ENCODE results near the gene PRKACG. TPM values are rescaled to one million over a fixed set of nuclear protein-coding genes. Genes with fewer than 3 reads are reported as not detected.

The PRKACG gene
- total and polyA plus RNA-seq, 2 of the 8 experiments (the other 6 are each of a cell fraction or from before 2014, with no cell fraction given) = not detected

DNA sequence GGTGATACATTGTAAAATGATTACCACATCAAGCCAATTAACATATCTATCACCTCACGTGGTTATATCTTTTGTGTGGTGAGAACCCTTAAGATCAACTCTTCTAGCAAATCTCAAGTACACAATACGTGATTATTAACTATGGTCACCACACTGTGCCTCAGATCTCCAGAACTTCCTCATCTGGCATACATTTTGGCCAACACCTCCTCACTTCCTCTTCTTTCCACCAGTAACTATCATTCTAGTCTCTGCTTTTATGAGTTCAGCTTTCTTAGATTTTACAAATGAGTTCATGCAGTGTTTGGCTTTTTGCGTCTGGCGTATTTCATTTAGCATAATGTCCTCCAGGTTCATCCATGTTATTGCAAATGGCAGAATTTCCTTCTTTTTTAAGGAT, 35.8 kb downstream of the PRKACG start:
- Histone ChIP-seq H3K36me3 (ENCODE audit: control insufficient read depth in 2 of 4, insufficient read depth in 4 of 4, low read length in 3 of 4) (0 out of 8 replicates have a peak, but pooled peaks cover 0 to 2% (median 0%) of the 10 kb centered on the region in 4 experiments), H3K79me2 (ENCODE audit: control insufficient read depth in 1 of 2, insufficient read depth in 2 of 2, low read length in 2 of 2) (no peaks in the 10 kb centered on the region), H2AK5ac (ENCODE audit: low read depth, low read length) (no peak overlapping the region), H2BK12ac (ENCODE audit: low read depth, low read length) (no peak overlapping the region), H3K56ac (replicated peaks; ENCODE audit: insufficient read length, low read depth, low read length) (no peak overlapping the region), H3K4me3 (ENCODE audit: extremely low read depth in 1 of 4, insufficient read depth in 2 of 4, low read depth in 3 of 4, low read length in 4 of 4) (no peak overlapping the region), H2BK15ac (ENCODE audit: low read length) (no peak overlapping the region), H2BK120ac (replicated peaks; ENCODE audit: low read depth, low read length) (no peak overlapping the region), H3K79me1 (ENCODE audit: low read depth, low read length) (no peaks in the 10 kb centered on the region), H2AFZ (ENCODE audit: low read length) (no peak overlapping the region), H2BK5ac (ENCODE audit: low read depth, low read length) (no peak overlapping the region), H4K91ac (replicated peaks; ENCODE audit: insufficient read length, low read length) (no peak overlapping the region), H3K9ac (replicated peaks in 1 of 4; ENCODE audit: extremely low read depth in 1 of 4, low read depth in 3 of 4, low read length in 3 of 4) (no peak overlapping the region), H3K23ac (ENCODE audit: insufficient read length) (no peak overlapping the region), H3K27me3 (replicated peaks in 1 of 4; ENCODE audit: control insufficient read depth in 3 of 4, extremely low read depth in 1 of 4, insufficient read depth in 3 of 4, low read length in 3 of 4) (no peaks in the 10 kb centered on the region), H3K4me2 (ENCODE audit: insufficient read depth in 1 of 2, low read depth in 2 of 2, low read length in 2 of 2) (no peak overlapping the region), H3K27ac (ENCODE audit: low read depth, low read length) (no peak overlapping the region), H3K18ac (ENCODE audit: extremely low read depth, low read length) (no peak overlapping the region), H3K4me1 (replicated peaks in 1 of 4; ENCODE audit: control insufficient read depth in 3 of 4, insufficient read depth in 4 of 4, low read length in 3 of 4) (peaks cover 3 to 12% (median 4%) of the 10 kb centered on the region in 4 experiments; a peak in 6 of 7 replicates), H2BK20ac (ENCODE audit: low read length) (no peak overlapping the region), H4K8ac (ENCODE audit: extremely low read depth, insufficient read depth, low read length) (no peak overlapping the region), H4K20me1 (replicated peaks in 1 of 2; ENCODE audit: control insufficient read depth in 1 of 2, insufficient read depth in 2 of 2, low read length in 2 of 2) (no peaks in the 10 kb centered on the region), H3K14ac (ENCODE audit: insufficient read length) (no peak overlapping the region), H3K9me3 (ENCODE audit: insufficient read depth in 2 of 2, low read depth in 1 of 2, low read length in 1 of 2) (peaks cover 9 to 11% of the 10 kb centered on the region in 2 experiments; a peak in 3 of 4 replicates), H3K23me2 (ENCODE audit: low read depth, low read length) (no peaks in the 10 kb centered on the region), H3K4ac (replicated peaks; ENCODE audit: insufficient read length, low read depth, low read length) (no peak overlapping the region), H4K5ac (ENCODE audit: insufficient read length, low read depth, low read length) (no peak overlapping the region)
- DNase-seq (ENCODE audit: low read depth in 1 of 2, low spot score in 2 of 2) (no peak), FAIRE-seq (no peak)
- CTCF ChIA-PET (ENCODE audit: partially characterized antibody) = interaction anchor here (1.3 to 1.9 kb wide), 2 partner anchors 21 to 292 kb away, joined by 4 read pairs; no protein-coding TSS in a partner anchor
- TF ChIP-seq SIN3A (conservative IDR thresholded peaks at IDR 0.05 in 1 of 2, IDR thresholded peaks at IDR 0.05 in 1 of 2; ENCODE audit: low read depth in 1 of 2, low read length in 2 of 2) (no peak), POLR2A (IDR thresholded peaks at IDR 0.05; ENCODE audit: control extremely low read depth in 1 of 2, low read depth in 2 of 2, low read length in 2 of 2) (no peak), TCF12 (IDR thresholded peaks at IDR 0.05; ENCODE audit: low read depth, low read length) (no peak), GTF2F1 (IDR thresholded peaks at IDR 0.05; ENCODE audit: borderline replicate concordance, low read depth, low read length) (no peak), HDAC2 (IDR thresholded peaks at IDR 0.05; ENCODE audit: borderline replicate concordance in 1 of 2, low read depth in 2 of 2, low read length in 2 of 2) (no peak), SAP30 (IDR thresholded peaks at IDR 0.05; ENCODE audit: insufficient read depth, insufficient replicate concordance, low read length) (no peak), NANOG (IDR thresholded peaks at IDR 0.05; ENCODE audit: insufficient read depth, low read depth, low read length, poor library complexity, severe bottlenecking) (no peak), KDM1A (IDR thresholded peaks at IDR 0.05; ENCODE audit: borderline replicate concordance, low read length) (no peak), EP300 (IDR thresholded peaks at IDR 0.05; ENCODE audit: borderline replicate concordance in 1 of 2, low read depth in 2 of 2, low read length in 2 of 2) (no peak)
- POLR2A ChIA-PET (ENCODE audit: partially characterized antibody) = no interaction called here
- WGBS, 2 experiments (ENCODE audit: extremely low coverage in 1 of 2, insufficient coverage in 1 of 2, insufficient read length in 1 of 2, insufficient replicate concordance in 2 of 2, low coverage in 1 of 2, low lambda C conversion rate in 2 of 2, missing lambda C conversion rate in 1 of 2) = 91% methylated on average over 4 of the region's 4 CpGs; no CpG with 5 or more reads in 1 of the 2 experiments

All from H1 (cell line).